ENCODE data around the gene SORCS2. TPM values are rescaled to one million over a fixed set of nuclear protein-coding genes. Genes with fewer than 3 reads are reported as not detected.

Gene SORCS2
- total RNA-seq, 1 donor from 2014 or later = 13.8 TPM

DNA sequence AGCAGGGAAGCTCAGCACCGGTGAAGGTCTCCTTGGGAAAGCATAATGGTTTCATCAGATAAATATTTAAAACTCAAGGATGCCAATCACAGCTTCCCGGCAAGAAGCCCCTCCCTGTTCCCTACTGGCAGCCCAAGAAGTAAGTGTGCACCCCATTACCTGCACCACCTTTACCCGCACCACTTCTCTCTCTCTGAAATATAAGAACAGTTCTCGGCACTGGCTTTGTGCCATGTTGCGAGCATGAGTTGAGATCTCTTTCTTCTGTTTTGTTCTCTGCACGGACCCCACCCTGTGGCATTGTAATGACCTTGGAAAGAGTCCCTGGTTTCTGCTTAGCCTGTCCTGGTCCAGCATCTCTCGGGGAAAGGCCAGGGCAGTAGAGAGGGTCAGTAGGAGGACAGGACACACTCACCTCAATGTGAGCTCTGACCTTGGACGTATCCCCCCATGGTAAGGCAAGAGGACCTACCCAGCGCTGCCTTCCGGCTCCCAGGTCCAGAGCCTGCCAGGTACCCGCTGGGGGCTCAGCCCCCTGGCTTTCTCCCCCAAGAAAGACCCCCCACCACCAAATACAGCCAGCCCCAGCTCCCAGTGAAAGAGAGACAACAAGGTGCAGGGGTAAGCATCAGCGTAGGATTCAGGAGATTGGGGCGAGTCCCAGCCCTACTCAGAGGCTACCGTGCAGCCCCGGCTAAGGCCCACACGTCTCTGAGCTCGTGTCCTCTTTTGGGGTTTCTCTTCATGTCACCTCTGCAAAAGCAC lies 161.7 kb downstream of the SORCS2 start:
- no peak overlapping the region for H3K27ac ChIP-seq (ENCODE audit: low read depth, low read length)
- no peaks in the 10 kb centered on the region for H3K79me2 ChIP-seq (ENCODE audit: insufficient read depth, low read length)
- no peak for TF ChIP-seq EZH2 (IDR thresholded peaks at IDR 0.05; ENCODE audit: insufficient read depth, low read length)
- TF ChIP-seq, protein P1, sequence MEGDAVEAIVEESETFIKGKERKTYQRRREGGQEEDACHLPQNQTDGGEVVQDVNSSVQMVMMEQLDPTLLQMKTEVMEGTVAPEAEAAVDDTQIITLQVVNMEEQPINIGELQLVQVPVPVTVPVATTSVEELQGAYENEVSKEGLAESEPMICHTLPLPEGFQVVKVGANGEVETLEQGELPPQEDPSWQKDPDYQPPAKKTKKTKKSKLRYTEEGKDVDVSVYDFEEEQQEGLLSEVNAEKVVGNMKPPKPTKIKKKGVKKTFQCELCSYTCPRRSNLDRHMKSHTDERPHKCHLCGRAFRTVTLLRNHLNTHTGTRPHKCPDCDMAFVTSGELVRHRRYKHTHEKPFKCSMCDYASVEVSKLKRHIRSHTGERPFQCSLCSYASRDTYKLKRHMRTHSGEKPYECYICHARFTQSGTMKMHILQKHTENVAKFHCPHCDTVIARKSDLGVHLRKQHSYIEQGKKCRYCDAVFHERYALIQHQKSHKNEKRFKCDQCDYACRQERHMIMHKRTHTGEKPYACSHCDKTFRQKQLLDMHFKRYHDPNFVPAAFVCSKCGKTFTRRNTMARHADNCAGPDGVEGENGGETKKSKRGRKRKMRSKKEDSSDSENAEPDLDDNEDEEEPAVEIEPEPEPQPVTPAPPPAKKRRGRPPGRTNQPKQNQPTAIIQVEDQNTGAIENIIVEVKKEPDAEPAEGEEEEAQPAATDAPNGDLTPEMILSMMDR (IDR thresholded peaks at IDR 0.05; ENCODE audit: insufficient read depth, low read depth, low read length) = no peak
- no peak overlapping the region for H3K4me3 Mint-ChIP-seq (ENCODE audit: unreplicated experiment)
- FAIRE-seq (no peak), DNase-seq (ENCODE audit: low read depth) (no peak)
- H3K4me1 Mint-ChIP-seq (ENCODE audit: low read depth, unreplicated experiment) = peaks cover 14% of the 10 kb centered on the region
- no peaks in the 10 kb centered on the region for H3K36me3 ChIP-seq (ENCODE audit: insufficient read depth, low read length)
- H3K9ac ChIP-seq (ENCODE audit: low read length) = no peak overlapping the region
- no peaks in the 10 kb centered on the region for H3K9me3 ChIP-seq (ENCODE audit: insufficient read depth, low read depth, low read length)
- no peak overlapping the region for H2AFZ ChIP-seq (ENCODE audit: low read depth, low read length)
- peaks cover 46% of the 10 kb centered on the region for H4K20me1 ChIP-seq (ENCODE audit: insufficient read depth, low read length)
- H3K4me3 ChIP-seq (ENCODE audit: insufficient read depth, low read depth, low read length) = no peak overlapping the region
- peaks cover 18% of the 10 kb centered on the region for H3K4me1 ChIP-seq (ENCODE audit: insufficient read depth, low read length)
- H3K36me3 Mint-ChIP-seq (ENCODE audit: low read depth, unreplicated experiment) = peaks cover 3% of the 10 kb centered on the region
- no peak overlapping the region for H3K27ac Mint-ChIP-seq (ENCODE audit: unreplicated experiment)
- H3K4me2 ChIP-seq (ENCODE audit: low read length) = no peak overlapping the region
- peaks cover 34% of the 10 kb centered on the region for H3K27me3 Mint-ChIP-seq (ENCODE audit: low read depth, unreplicated experiment)
- peaks cover 12% of the 10 kb centered on the region for H3K27me3 ChIP-seq (ENCODE audit: insufficient read depth, low read length)
- peaks cover 4% of the 10 kb centered on the region for H3K9me3 Mint-ChIP-seq (ENCODE audit: unreplicated experiment)

DNA sequence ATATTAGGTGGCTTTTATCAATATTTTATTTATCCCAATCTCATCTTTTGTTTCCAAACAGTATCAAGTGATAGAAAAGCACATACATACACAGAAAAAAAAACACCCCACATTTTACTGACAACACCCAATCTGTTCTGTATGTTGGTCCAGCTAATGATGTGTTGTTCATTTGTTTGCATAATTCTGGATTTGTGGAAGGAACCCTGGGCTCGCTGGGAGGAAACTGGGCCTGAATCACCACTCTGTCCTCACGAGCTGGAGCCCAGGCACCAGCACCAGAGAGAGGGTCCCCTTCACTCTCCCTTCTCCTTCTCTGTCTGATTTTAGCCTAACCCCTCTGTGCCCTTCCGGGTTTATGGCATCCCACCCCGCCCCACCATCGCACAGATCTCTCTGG lies 162.6 kb downstream of the SORCS2 start:
- Histone ChIP-seq H3K9ac (ENCODE audit: low read length) (no peak overlapping the region), H3K9me3 (ENCODE audit: insufficient read depth, low read depth, low read length) (no peaks in the 10 kb centered on the region), H3K27me3 (ENCODE audit: insufficient read depth, low read length) (peaks cover 12% of the 10 kb centered on the region), H3K27ac (ENCODE audit: low read depth, low read length) (no peak overlapping the region), H3K79me2 (ENCODE audit: insufficient read depth, low read length) (no peaks in the 10 kb centered on the region), H2AFZ (ENCODE audit: low read depth, low read length) (no peak overlapping the region), H4K20me1 (ENCODE audit: insufficient read depth, low read length) (peaks cover 46% of the 10 kb centered on the region), H3K4me2 (ENCODE audit: low read length) (no peak overlapping the region), H3K4me3 (ENCODE audit: insufficient read depth, low read depth, low read length) (no peak overlapping the region), H3K4me1 (ENCODE audit: insufficient read depth, low read length) (peaks cover 18% of the 10 kb centered on the region), H3K36me3 (ENCODE audit: insufficient read depth, low read length) (no peaks in the 10 kb centered on the region)
- no peak overlapping the region for H3K27ac Mint-ChIP-seq (ENCODE audit: unreplicated experiment)
- peaks cover 3% of the 10 kb centered on the region for H3K36me3 Mint-ChIP-seq (ENCODE audit: low read depth, unreplicated experiment)
- H3K4me3 Mint-ChIP-seq (ENCODE audit: unreplicated experiment) = no peak overlapping the region
- H3K4me1 Mint-ChIP-seq (ENCODE audit: low read depth, unreplicated experiment) = peaks cover 20% of the 10 kb centered on the region
- H3K27me3 Mint-ChIP-seq (ENCODE audit: low read depth, unreplicated experiment) = peaks cover 32% of the 10 kb centered on the region
- DNase-seq (ENCODE audit: low read depth) (no peak), FAIRE-seq (no peak)
- H3K9me3 Mint-ChIP-seq (ENCODE audit: unreplicated experiment) = peaks cover 4% of the 10 kb centered on the region
- TF ChIP-seq EZH2 (IDR thresholded peaks at IDR 0.05; ENCODE audit: insufficient read depth, low read length) = no peak
- TF ChIP-seq, protein P1 (IDR thresholded peaks at IDR 0.05; ENCODE audit: insufficient read depth, low read depth, low read length) = no peak

DNA sequence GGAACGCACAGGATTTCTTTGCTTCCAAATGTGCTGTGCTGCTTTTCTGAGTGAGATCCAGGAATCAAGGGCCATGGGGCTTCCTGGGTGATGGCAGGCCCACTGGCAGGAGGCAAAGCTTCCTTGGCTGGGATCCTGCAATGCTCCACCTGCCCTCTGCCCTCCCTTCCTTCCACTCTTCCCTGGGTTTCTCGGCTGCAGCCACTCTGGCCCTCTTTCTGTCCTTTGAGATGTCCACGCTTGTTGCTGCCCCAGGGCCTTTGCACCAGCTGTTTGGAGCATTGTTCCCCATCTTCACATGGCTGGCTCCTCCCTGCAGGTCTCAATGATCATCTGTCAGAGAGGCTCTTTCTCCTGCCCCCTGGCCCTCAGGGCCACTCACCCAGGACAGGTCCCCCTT lies 163.5 kb downstream of the SORCS2 start:
- TF ChIP-seq, protein P1 (IDR thresholded peaks at IDR 0.05; ENCODE audit: insufficient read depth, low read depth, low read length) = no peak
- no peak for TF ChIP-seq EZH2 (IDR thresholded peaks at IDR 0.05; ENCODE audit: insufficient read depth, low read length)
- peaks cover 12% of the 10 kb centered on the region for H3K27me3 ChIP-seq (ENCODE audit: insufficient read depth, low read length)
- FAIRE-seq = no peak

More for the DNA sequence above, 163.5 kb downstream of the SORCS2 start:
- H3K4me2 ChIP-seq (ENCODE audit: low read length) = no peak overlapping the region
- H3K79me2 ChIP-seq (ENCODE audit: insufficient read depth, low read length) = no peaks in the 10 kb centered on the region
- H3K4me1 ChIP-seq (ENCODE audit: insufficient read depth, low read length) = peaks cover 18% of the 10 kb centered on the region
- H3K9me3 Mint-ChIP-seq (ENCODE audit: unreplicated experiment) = peaks cover 4% of the 10 kb centered on the region
- no peak overlapping the region for H3K4me3 Mint-ChIP-seq (ENCODE audit: unreplicated experiment)
- no peak overlapping the region for H3K4me3 ChIP-seq (ENCODE audit: insufficient read depth, low read depth, low read length)
- no peak for DNase-seq (ENCODE audit: low read depth)
- H3K36me3 ChIP-seq (ENCODE audit: insufficient read depth, low read length) = no peaks in the 10 kb centered on the region
- H3K4me1 Mint-ChIP-seq (ENCODE audit: low read depth, unreplicated experiment) = peaks cover 20% of the 10 kb centered on the region
- H2AFZ ChIP-seq (ENCODE audit: low read depth, low read length) = no peak overlapping the region
- H4K20me1 ChIP-seq (ENCODE audit: insufficient read depth, low read length) = peaks cover 46% of the 10 kb centered on the region
- no peak overlapping the region for H3K27ac Mint-ChIP-seq (ENCODE audit: unreplicated experiment)
- no peak overlapping the region for H3K27ac ChIP-seq (ENCODE audit: low read depth, low read length)
- no peaks in the 10 kb centered on the region for H3K9me3 ChIP-seq (ENCODE audit: insufficient read depth, low read depth, low read length)
- H3K9ac ChIP-seq (ENCODE audit: low read length) = no peak overlapping the region
- H3K27me3 Mint-ChIP-seq (ENCODE audit: low read depth, unreplicated experiment) = peaks cover 28% of the 10 kb centered on the region
- H3K36me3 Mint-ChIP-seq (ENCODE audit: low read depth, unreplicated experiment) = peaks cover 3% of the 10 kb centered on the region

All from astrocyte (in vitro differentiated cells and primary cell).